Right lobe of liver (tissue), 4 donors: Measurements from ENCODE around the gene ASB18.

ENCODE experiments used
- POLR2A ChIP-seq: fragments of 450-650 bp; IDR thresholded peaks from one replicate; pipeline ENCODE4 v1.6.1; 2017; ENCODE audit warnings: antibody characterized with exemption, mild to moderate bottlenecking
- TF ChIP-seq, protein P1 (sequence below), 4 donors: fragments of 200-600 bp in 3 of 4; fragments of 450-650 bp in 1 of 4; IDR thresholded peaks; one replicate each; pipeline versions ENCODE4 v1.5.1 to v1.8.0; 2016 to 2022; ENCODE audit warnings: antibody characterized with exemption in 4 of 4, mild to moderate bottlenecking in 2 of 4
- donor health status: DM: no; HTN: no; CAD: no.
- donor health status: DM: no; HTN: no; CAD: no.
- donor health status: DM: no; HTN: yes; CAD: no.

DNA sequence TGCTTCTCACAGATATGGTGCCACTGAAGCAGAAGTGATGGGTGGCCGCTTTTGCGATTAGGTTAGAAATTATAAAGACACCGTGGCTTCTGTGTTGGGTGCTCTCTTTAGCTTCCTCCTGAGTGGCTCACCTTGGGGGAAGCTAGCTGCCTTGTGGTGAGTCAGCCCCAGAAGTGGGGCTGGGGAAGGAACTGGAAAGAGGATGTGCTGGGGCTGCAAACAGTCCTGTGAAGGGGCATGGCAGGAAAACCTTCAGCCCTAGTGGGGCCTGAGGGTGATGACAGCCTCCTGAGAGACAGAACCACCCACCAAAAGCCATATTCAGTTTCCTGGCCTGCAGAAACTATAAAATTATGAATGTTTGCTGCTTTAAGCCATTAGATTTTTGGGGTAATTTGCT is 8.9 kb upstream of the ASB18 start:
- TF ChIP-seq, protein P1, sequence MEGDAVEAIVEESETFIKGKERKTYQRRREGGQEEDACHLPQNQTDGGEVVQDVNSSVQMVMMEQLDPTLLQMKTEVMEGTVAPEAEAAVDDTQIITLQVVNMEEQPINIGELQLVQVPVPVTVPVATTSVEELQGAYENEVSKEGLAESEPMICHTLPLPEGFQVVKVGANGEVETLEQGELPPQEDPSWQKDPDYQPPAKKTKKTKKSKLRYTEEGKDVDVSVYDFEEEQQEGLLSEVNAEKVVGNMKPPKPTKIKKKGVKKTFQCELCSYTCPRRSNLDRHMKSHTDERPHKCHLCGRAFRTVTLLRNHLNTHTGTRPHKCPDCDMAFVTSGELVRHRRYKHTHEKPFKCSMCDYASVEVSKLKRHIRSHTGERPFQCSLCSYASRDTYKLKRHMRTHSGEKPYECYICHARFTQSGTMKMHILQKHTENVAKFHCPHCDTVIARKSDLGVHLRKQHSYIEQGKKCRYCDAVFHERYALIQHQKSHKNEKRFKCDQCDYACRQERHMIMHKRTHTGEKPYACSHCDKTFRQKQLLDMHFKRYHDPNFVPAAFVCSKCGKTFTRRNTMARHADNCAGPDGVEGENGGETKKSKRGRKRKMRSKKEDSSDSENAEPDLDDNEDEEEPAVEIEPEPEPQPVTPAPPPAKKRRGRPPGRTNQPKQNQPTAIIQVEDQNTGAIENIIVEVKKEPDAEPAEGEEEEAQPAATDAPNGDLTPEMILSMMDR (IDR thresholded peaks at IDR 0.05): no peak
- no peak for TF ChIP-seq POLR2A
